HEK293T (cell line): ENCODE data around the gene MED9.

ENCODE experiments used
- CTCF ChIA-PET: fragments of 350-600 bp; formaldehyde crosslinking; extraction: SDS; loops from one replicate; lab custom pipeline; 2021; ENCODE audit warnings: antibody characterized with exemption, inconsistent platforms; lab: Yijun Ruan, JAX
- POLR2A ChIA-PET: fragments of 350-600 bp; formaldehyde crosslinking; extraction: SDS; loops from one replicate; lab custom pipeline; 2020; ENCODE audit warnings: antibody characterized with exemption, inconsistent platforms; lab: Yijun Ruan, JAX
- DNase-seq: peaks from one replicate; pipeline ENCODE4 v3.0.0; 2012; ENCODE audit warnings: mixed read lengths; ENCODE audit errors: extremely low spot score
- ARNT ChIP-seq: fragments of 450-650 bp; IDR thresholded peaks from 2 replicates; pipeline ENCODE4 v1.6.1; 2017; ENCODE audit warnings: mild to moderate bottlenecking
- BHLHE40 ChIP-seq: fragments of 450-650 bp; IDR thresholded peaks from 2 replicates; pipeline ENCODE4 v1.6.1; 2016; ENCODE audit warnings: mild to moderate bottlenecking, moderate library complexity, borderline replicate concordance
- CTBP1 ChIP-seq: fragments of 450-650 bp; IDR thresholded peaks from 2 replicates; pipeline ENCODE4 v1.6.1; 2016; ENCODE audit warnings: borderline replicate concordance
- ELF4 ChIP-seq: fragments of 450-650 bp; IDR thresholded peaks from 2 replicates; pipeline ENCODE4 v1.6.1; 2017; ENCODE audit warnings: antibody characterized with exemption
- FOXA1 ChIP-seq: fragments of 450-650 bp; IDR thresholded peaks from 2 replicates; pipeline ENCODE4 v1.6.1; 2016; ENCODE audit warnings: mild to moderate bottlenecking
- FOXK2 ChIP-seq: fragments of 450-650 bp; IDR thresholded peaks from 2 replicates; pipeline ENCODE4 v1.6.1; 2016; ENCODE audit warnings: mild to moderate bottlenecking
- FOXM1 ChIP-seq: fragments of 450-650 bp; IDR thresholded peaks from 2 replicates; pipeline ENCODE4 v1.6.1; 2017; ENCODE audit warnings: mild to moderate bottlenecking, borderline replicate concordance
- HDGF ChIP-seq: fragments of 450-650 bp; IDR thresholded peaks from 2 replicates; pipeline ENCODE4 v1.6.1; 2017; ENCODE audit warnings: antibody characterized with exemption, borderline replicate concordance
- L3MBTL2 ChIP-seq: fragments of 450-650 bp; conservative IDR thresholded peaks from 2 replicates; pipeline ENCODE4 v1.6.1; 2016; ENCODE audit warnings: mild to moderate bottlenecking
- LEF1 ChIP-seq: fragments of 450-650 bp; IDR thresholded peaks from 2 replicates; pipeline ENCODE4 v1.6.1; 2017; ENCODE audit warnings: mild to moderate bottlenecking, borderline replicate concordance
- NFRKB ChIP-seq: fragments of 450-650 bp; IDR thresholded peaks from 2 replicates; pipeline ENCODE4 v1.6.1; 2016; ENCODE audit warnings: mild to moderate bottlenecking, moderate library complexity
- PKNOX1 ChIP-seq: fragments of 450-650 bp; IDR thresholded peaks from 2 replicates; pipeline ENCODE4 v1.6.1; 2016
- SP1 ChIP-seq: fragments of 450-650 bp; IDR thresholded peaks from 2 replicates; pipeline ENCODE4 v1.6.1; 2017
- SUZ12 ChIP-seq: fragments of 450-650 bp; IDR thresholded peaks from 2 replicates; pipeline ENCODE4 v1.6.1; 2016; ENCODE audit warnings: mild to moderate bottlenecking
- TARDBP ChIP-seq: fragments of 450-650 bp; IDR thresholded peaks from 2 replicates; pipeline ENCODE4 v1.6.1; 2016
- ZNF384 ChIP-seq: fragments of 450-650 bp; IDR thresholded peaks from 2 replicates; pipeline ENCODE4 v1.6.1; 2016

The MED9 gene

GRCh38 chr17:17445296-17445924 is 31.4 kb upstream of the MED9 start:
- TF ChIP-seq L3MBTL2 (no peak), LEF1 (no peak), BHLHE40 (no peak), CTBP1 (no peak), PKNOX1 (no peak), ZNF384 (no peak), HDGF (no peak), FOXK2 (no peak), FOXA1 (no peak), TARDBP (no peak), NFRKB (no peak), ARNT (no peak)
- POLR2A ChIA-PET, result interaction anchor here (1.0 kb wide), 1 partner anchor 10 kb away, joined by 3 read pairs; no protein-coding TSS in a partner anchor
- CTCF ChIA-PET, result interaction anchor here (1.0 kb wide), 1 partner anchor 10 kb away, joined by 6 read pairs; no protein-coding TSS in a partner anchor
- no peak for DNase-seq

- DNase-seq, result no peak
- no peak for TF ChIP-seq HDGF
- TF ChIP-seq ELF4, result no peak
- no peak for TF ChIP-seq FOXM1
- TF ChIP-seq LEF1, result no peak
- no peak for TF ChIP-seq SP1
- no peak for TF ChIP-seq NFRKB
- no peak for TF ChIP-seq PKNOX1
- TF ChIP-seq SUZ12, result no peak
- TF ChIP-seq CTBP1, result no peak
- no peak for TF ChIP-seq ZNF384
- no peak for TF ChIP-seq TARDBP
- TF ChIP-seq ARNT, result no peak
- no peak for TF ChIP-seq FOXA1
- CTCF ChIA-PET, result interaction anchor here (1.0 kb wide), 1 partner anchor 10 kb away, joined by 6 read pairs; no protein-coding TSS in a partner anchor
- POLR2A ChIA-PET, result interaction anchor here (1.0 kb wide), 1 partner anchor 10 kb away, joined by 3 read pairs; no protein-coding TSS in a partner anchor
Measured at GRCh38 chr17:17445925-17446665, 30.7 kb upstream of the MED9 start.

GRCh38 chr17:17446666-17447155 is 30.1 kb upstream of the MED9 start:
- CTCF ChIA-PET, result interaction anchor here (1.0 kb wide), 1 partner anchor 9 kb away, joined by 6 read pairs; no protein-coding TSS in a partner anchor
- no peak for TF ChIP-seq SP1
- TF ChIP-seq FOXA1, result no peak
- TF ChIP-seq FOXM1, result no peak
- no peak for TF ChIP-seq ARNT
- TF ChIP-seq NFRKB, result no peak
- no peak for TF ChIP-seq SUZ12
- TF ChIP-seq PKNOX1, result no peak
- TF ChIP-seq ELF4, result no peak
- no peak for TF ChIP-seq BHLHE40
- no peak for TF ChIP-seq L3MBTL2
- no peak for TF ChIP-seq HDGF
- TF ChIP-seq TARDBP, result no peak
- TF ChIP-seq ZNF384, result no peak
- TF ChIP-seq FOXK2, result no peak
- no peak for TF ChIP-seq LEF1
- TF ChIP-seq CTBP1, result no peak
- no peak for DNase-seq
- POLR2A ChIA-PET, result no interaction called here

GRCh38 chr17:17447264-17447663 is 29.5 kb upstream of the MED9 start:
- TF ChIP-seq BHLHE40, result no peak
- no peak for TF ChIP-seq TARDBP
- TF ChIP-seq PKNOX1, result no peak
- no peak for TF ChIP-seq ARNT
- no peak for TF ChIP-seq L3MBTL2
- TF ChIP-seq HDGF, result no peak
- no peak for TF ChIP-seq ELF4
- TF ChIP-seq FOXK2, result no peak
- DNase-seq, result no peak
- CTCF ChIA-PET, result no interaction called here
- POLR2A ChIA-PET, result no interaction called here

- DNase-seq, result no peak
- TF ChIP-seq CTBP1, result no peak
- ChIA-PET POLR2A (no interaction called here), CTCF (no interaction called here)
Measured at GRCh38 chr17:17448076-17448475, 28.7 kb upstream of the MED9 start.
